Vagina (tissue), 2 donors: ENCODE data around the gene FETUB. TPM values are rescaled to one million over a fixed set of nuclear protein-coding genes. Genes with fewer than 3 reads are reported as not detected.

Experiments
- DNase-seq, 2 donors: peaks; one replicate each; pipeline ENCODE4 v3.0.0-alpha.2; 2017; ENCODE audit errors: extremely low spot score in 2 of 2
- H3K27ac ChIP-seq: fragments of 200-600 bp; sonication (generic); one replicate; pipeline ENCODE4 v1.5.1; 2019
- H3K27me3 ChIP-seq: fragments of 200-600 bp; sonication (generic); one replicate; pipeline ENCODE4 v1.5.1; 2019
- H3K36me3 ChIP-seq, 2 donors: fragments of 200-600 bp; sonication (generic); one replicate each; pipeline ENCODE4 v1.5.1; 2017 to 2019
- H3K4me1 ChIP-seq: fragments of 200-600 bp; sonication (generic); one replicate; pipeline ENCODE4 v1.5.1; 2019
- H3K4me3 ChIP-seq, 2 donors: fragments of 200-600 bp; sonication (generic); 1 replicate in 1 of 2; 2 replicates in 1 of 2; pipeline ENCODE4 v1.5.1; 2016 to 2019
- H3K9me3 ChIP-seq: fragments of 200-600 bp; sonication (generic); one replicate; pipeline ENCODE4 v1.5.1; 2019
- POLR2A ChIP-seq, 2 donors: fragments of 450-650 bp; IDR thresholded peaks; one replicate each; pipeline ENCODE4 v1.6.1; 2017; ENCODE audit warnings: antibody characterized with exemption in 2 of 2, mild to moderate bottlenecking in 2 of 2, moderate library complexity in 2 of 2
- POLR2AphosphoS5 ChIP-seq, 2 donors: sonication (generic); formaldehyde crosslinking; IDR thresholded peaks; one replicate each; pipeline ENCODE4 v1.9.0; 2017; ENCODE audit warnings: antibody characterized with exemption in 2 of 2, mild to moderate bottlenecking in 2 of 2, low read depth in 1 of 2; ENCODE audit not compliant: insufficient read depth in 1 of 2
- intact Hi-C: fragments of 100-400 bp; cut with DNase I; formaldehyde crosslinking; loops from one replicate; pipeline ENCODE4 v1.15.1; 2023
- total RNA-seq: library from RNA; depleted of rRNA; stranded (reverse); fragments of >200 nt; gene quantifications from one replicate; pipeline ENCODE4 v1.2.3, GENCODE V29; 2016
- TF ChIP-seq, protein P1 (sequence below), 3 experiments: fragments of 450-650 bp in 2 of 3; fragments of 200-600 bp in 1 of 3; sonication (generic) in 1 of 3; IDR thresholded peaks; one replicate each; pipeline ENCODE4 v1.5.1; 2017 to 2019; ENCODE audit warnings: antibody characterized with exemption in 3 of 3, mild to moderate bottlenecking in 2 of 3, moderate library complexity in 2 of 3

FETUB gene
- total RNA-seq, 1 donor from 2014 or later, result 3.7 TPM

DNA sequence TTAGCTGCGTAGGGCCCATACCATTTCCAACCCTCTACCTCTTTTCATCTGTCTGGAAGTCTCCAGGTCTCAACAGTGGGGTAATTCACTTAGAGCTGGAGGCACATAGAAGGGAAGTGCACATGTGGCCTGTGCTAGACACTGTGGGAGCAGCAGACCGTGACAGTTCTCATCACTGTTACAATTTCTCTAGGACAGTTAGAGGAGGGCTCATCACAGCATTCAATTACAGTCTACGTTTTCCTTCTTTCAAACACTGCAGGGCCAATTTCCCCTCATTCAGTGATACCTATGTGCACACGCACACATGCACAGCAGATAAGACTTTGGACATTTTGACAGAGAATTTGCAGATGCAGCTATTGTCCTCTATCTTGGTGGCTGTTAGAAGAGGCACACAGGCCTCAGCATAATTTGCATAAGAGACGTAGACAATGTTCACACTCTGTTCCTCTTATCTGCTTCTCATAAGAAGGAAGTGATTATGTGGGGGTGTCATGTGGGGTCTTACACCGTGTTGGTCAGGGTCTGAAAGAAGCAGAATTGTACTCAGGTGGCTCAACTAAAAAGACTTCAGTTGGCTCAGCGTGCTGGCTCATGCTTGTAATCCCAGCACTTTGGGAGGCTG, 13.0 kb downstream of the FETUB start:
- no peak for DNase-seq
- intact Hi-C loops, result no loop called here
- TF ChIP-seq POLR2A (IDR thresholded peaks at IDR 0.05) (no peak), POLR2AphosphoS5 (IDR thresholded peaks at IDR 0.05; ENCODE audit: insufficient read depth in 1 of 2, low read depth in 1 of 2) (no peak)
- TF ChIP-seq, protein P1, sequence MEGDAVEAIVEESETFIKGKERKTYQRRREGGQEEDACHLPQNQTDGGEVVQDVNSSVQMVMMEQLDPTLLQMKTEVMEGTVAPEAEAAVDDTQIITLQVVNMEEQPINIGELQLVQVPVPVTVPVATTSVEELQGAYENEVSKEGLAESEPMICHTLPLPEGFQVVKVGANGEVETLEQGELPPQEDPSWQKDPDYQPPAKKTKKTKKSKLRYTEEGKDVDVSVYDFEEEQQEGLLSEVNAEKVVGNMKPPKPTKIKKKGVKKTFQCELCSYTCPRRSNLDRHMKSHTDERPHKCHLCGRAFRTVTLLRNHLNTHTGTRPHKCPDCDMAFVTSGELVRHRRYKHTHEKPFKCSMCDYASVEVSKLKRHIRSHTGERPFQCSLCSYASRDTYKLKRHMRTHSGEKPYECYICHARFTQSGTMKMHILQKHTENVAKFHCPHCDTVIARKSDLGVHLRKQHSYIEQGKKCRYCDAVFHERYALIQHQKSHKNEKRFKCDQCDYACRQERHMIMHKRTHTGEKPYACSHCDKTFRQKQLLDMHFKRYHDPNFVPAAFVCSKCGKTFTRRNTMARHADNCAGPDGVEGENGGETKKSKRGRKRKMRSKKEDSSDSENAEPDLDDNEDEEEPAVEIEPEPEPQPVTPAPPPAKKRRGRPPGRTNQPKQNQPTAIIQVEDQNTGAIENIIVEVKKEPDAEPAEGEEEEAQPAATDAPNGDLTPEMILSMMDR (IDR thresholded peaks at IDR 0.05), result no peak

DNA sequence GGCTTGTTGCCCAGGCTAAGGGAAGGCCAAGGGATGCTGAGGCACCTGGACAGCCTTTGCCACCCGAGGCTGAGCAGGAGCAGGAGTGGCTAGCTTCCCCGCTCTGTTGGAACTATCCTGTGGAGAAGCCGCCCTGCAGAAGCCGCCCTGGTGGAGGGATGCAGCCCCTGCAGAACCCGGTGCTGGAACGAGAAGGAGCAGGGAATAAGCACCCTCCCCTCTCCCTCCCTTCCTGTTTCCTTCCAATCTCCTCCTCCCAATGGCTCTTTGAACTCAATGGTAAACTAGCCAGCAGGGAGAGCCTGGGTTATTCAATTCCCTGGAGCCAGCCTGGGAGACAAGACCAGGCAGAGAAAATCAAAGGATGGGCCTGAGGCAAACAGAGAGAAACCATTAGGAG, 13.8 kb downstream of the FETUB start:
- no peak for TF ChIP-seq POLR2AphosphoS5 (IDR thresholded peaks at IDR 0.05; ENCODE audit: insufficient read depth in 1 of 2, low read depth in 1 of 2)
- no peak for DNase-seq
- Histone ChIP-seq H3K4me1 (no peaks in the 10 kb centered on the region), H3K9me3 (no peaks in the 10 kb centered on the region), H3K27me3 (no peaks in the 10 kb centered on the region), H3K36me3 (no peaks in the 10 kb centered on the region), H3K27ac (no peak overlapping the region), H3K4me3 (no peak overlapping the region)
- intact Hi-C loops, result no loop called here

More for the DNA sequence above, 13.0 kb downstream of the FETUB start:
- Histone ChIP-seq H3K9me3 (no peaks in the 10 kb centered on the region), H3K4me1 (no peaks in the 10 kb centered on the region), H3K27ac (no peak overlapping the region), H3K36me3 (no peaks in the 10 kb centered on the region), H3K27me3 (no peaks in the 10 kb centered on the region), H3K4me3 (no peak overlapping the region)

DNA sequence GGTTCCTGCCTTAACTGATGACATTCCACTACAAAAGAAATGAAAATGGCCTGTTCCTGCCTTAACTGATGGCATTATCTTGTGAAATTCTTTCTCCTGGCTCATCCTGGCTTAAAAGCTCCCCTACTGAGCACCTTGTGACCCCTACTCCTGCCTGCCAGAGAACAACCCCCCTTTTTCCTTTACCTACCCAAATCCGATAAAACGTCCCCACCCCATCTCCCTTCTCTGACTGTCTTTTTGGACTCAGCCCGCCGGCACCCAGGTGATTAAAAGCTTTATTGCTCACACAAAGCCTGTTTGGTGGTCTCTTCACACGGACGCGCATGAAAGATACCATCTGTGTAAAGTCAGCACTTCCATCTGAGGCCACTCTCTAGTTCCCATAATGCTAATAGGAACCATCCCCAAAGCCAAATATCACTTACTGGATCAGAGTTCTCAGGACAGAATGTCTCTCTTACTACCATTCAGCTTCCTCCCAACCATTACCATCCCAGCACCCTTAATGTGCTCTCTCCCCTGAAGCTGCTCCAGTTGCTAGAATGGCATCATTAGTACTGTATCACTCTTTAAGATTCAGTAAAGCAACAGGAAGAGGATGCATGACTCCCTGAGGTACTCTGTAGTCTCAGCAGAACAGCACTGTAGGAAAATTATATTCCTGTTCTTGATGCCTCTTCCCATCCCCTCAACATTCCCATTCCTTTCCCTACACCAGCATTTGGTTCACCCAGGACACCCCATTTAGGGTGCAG, 23.3 kb downstream of the FETUB start:
- no peaks in the 10 kb centered on the region for H3K9me3 ChIP-seq
- H3K27me3 ChIP-seq, result no peaks in the 10 kb centered on the region
- H3K36me3 ChIP-seq, result no peaks in the 10 kb centered on the region
- H3K4me1 ChIP-seq, result no peaks in the 10 kb centered on the region
- TF ChIP-seq POLR2AphosphoS5 (IDR thresholded peaks at IDR 0.05; ENCODE audit: insufficient read depth in 1 of 2, low read depth in 1 of 2), result no peak
- TF ChIP-seq, protein P1 (IDR thresholded peaks at IDR 0.05), result no peak
- TF ChIP-seq POLR2A (IDR thresholded peaks at IDR 0.05), result no peak
- intact Hi-C loops, result no loop called here
- DNase-seq, result no peak
- no peak overlapping the region for H3K27ac ChIP-seq
- H3K4me3 ChIP-seq, result no peak overlapping the region

DNA sequence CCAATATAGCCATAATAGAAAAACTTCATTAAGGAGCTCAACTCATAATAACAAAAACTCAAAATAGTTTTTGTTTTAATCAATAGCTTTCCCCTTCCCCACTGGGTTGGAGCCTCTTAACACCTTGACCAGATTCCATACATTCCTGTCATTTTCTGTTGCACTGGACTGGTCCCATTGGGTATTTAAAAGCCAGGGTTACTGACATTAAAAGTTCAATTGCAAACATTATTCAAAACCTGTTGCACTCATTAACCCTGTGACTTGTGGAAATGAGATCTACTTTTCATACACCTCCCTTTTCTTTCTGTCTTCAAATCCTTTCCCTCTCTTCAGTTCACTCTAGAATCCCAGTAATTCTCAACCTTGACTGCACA, 23.9 kb downstream of the FETUB start:
- H3K27ac ChIP-seq, result no peak overlapping the region

DNA sequence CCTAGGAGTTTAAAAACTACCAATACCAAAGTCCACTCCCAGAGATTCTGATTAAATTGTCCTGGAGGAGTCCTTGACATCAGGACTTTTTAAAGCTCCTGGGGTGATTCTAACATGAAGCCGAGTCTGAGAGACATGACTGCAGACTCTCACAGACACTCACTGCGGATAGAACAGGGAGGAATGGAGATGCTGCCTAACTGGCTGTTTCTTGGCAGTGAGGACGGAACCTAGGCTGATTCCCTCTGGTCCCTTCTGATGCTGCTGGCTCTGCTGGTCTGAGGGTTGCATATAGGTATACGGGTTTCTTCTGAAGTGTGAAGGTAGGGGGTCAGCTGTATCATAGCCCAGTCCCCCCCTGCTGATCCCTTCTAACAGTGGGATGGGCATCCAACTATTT, 24.3 kb downstream of the FETUB start:
- no peak for DNase-seq
- TF ChIP-seq, protein P1 (IDR thresholded peaks at IDR 0.05), result no peak
- TF ChIP-seq POLR2A (IDR thresholded peaks at IDR 0.05) (no peak), POLR2AphosphoS5 (IDR thresholded peaks at IDR 0.05; ENCODE audit: insufficient read depth in 1 of 2, low read depth in 1 of 2) (no peak)
- H3K4me3 ChIP-seq, result no peak overlapping the region

More for the DNA sequence above, 23.9 kb downstream of the FETUB start:
- Histone ChIP-seq H3K4me3 (no peak overlapping the region), H3K9me3 (no peaks in the 10 kb centered on the region), H3K27me3 (no peaks in the 10 kb centered on the region), H3K36me3 (no peaks in the 10 kb centered on the region), H3K4me1 (no peaks in the 10 kb centered on the region)
- no peak for DNase-seq
- no peak for TF ChIP-seq POLR2AphosphoS5 (IDR thresholded peaks at IDR 0.05; ENCODE audit: insufficient read depth in 1 of 2, low read depth in 1 of 2)
- no peak for TF ChIP-seq POLR2A (IDR thresholded peaks at IDR 0.05)
- TF ChIP-seq, protein P1 (IDR thresholded peaks at IDR 0.05), result no peak
- intact Hi-C loops, result no loop called here

More for the DNA sequence above, 24.3 kb downstream of the FETUB start:
- intact Hi-C loops, result no loop called here
- no peaks in the 10 kb centered on the region for H3K36me3 ChIP-seq
- H3K4me1 ChIP-seq, result no peaks in the 10 kb centered on the region
- H3K27ac ChIP-seq, result no peak overlapping the region
- no peaks in the 10 kb centered on the region for H3K27me3 ChIP-seq
- H3K9me3 ChIP-seq, result no peaks in the 10 kb centered on the region
